Endodermal cell (in vitro differentiated cells): Measurements from ENCODE around the gene USP37. TPM values are rescaled to one million over a fixed set of nuclear protein-coding genes. Genes with fewer than 3 reads are reported as not detected.

Experiments
- DNase-seq: peaks from one replicate; pipeline ENCODE4 v3.0.0-alpha.2; 2017
- H3K27ac ChIP-seq: 2 replicates; pipeline ENCODE4 v1.5.1; 2013; ENCODE audit warnings: mild to moderate bottlenecking, low read depth, low read length, moderate library complexity
- H3K27me3 ChIP-seq: 2 replicates; pipeline ENCODE4 v1.6.1; 2013; ENCODE audit warnings: mild to moderate bottlenecking, low read length, moderate library complexity; ENCODE audit not compliant: insufficient read depth, control insufficient read depth, poor library complexity, severe bottlenecking
- H3K36me3 ChIP-seq: 2 replicates; pipeline ENCODE4 v1.7.0; 2013; ENCODE audit warnings: mild to moderate bottlenecking, low read length, moderate library complexity; ENCODE audit not compliant: control insufficient read depth, insufficient read depth
- H3K4me1 ChIP-seq: one replicate; pipeline ENCODE4 v1.7.0; 2013; ENCODE audit warnings: low read length; ENCODE audit not compliant: control insufficient read depth, insufficient read depth
- H3K4me3 ChIP-seq: 2 replicates; pipeline ENCODE4 v1.5.1; 2013; ENCODE audit warnings: mild to moderate bottlenecking, low read length, moderate library complexity
- H3K9ac ChIP-seq: 2 replicates; pipeline ENCODE4 v1.6.1; 2013; ENCODE audit warnings: mild to moderate bottlenecking, low read length, moderate library complexity; ENCODE audit not compliant: poor library complexity, severe bottlenecking; ENCODE audit errors: extremely low read depth
- H3K9me3 ChIP-seq: 2 replicates; pipeline ENCODE4 v1.6.1; 2013; ENCODE audit warnings: mild to moderate bottlenecking, low read length, moderate library complexity; ENCODE audit not compliant: control insufficient read depth
- H3K27ac Mint-ChIP-seq: 2 replicates; pipeline ENCODE4 v1.8.0; 2020; ENCODE audit warnings: mixed read lengths
- H3K27me3 Mint-ChIP-seq: 2 replicates; pipeline ENCODE4 v1.8.0; 2021; ENCODE audit warnings: mild to moderate bottlenecking, mixed read lengths; ENCODE audit not compliant: insufficient read depth
- H3K36me3 Mint-ChIP-seq: 2 replicates; pipeline ENCODE4 v1.8.0; 2020; ENCODE audit warnings: low read depth, mixed read lengths
- H3K4me1 Mint-ChIP-seq: 2 replicates; pipeline ENCODE4 v1.8.0; 2020; ENCODE audit warnings: mixed read lengths
- H3K4me3 Mint-ChIP-seq: 2 replicates; pipeline ENCODE4 v1.8.0; 2020; ENCODE audit warnings: mild to moderate bottlenecking, moderate library complexity, mixed read lengths
- H3K9me3 Mint-ChIP-seq: 2 replicates; pipeline ENCODE4 v1.8.0; 2020; ENCODE audit warnings: mild to moderate bottlenecking, mixed read lengths
- CTCF ChIP-seq: fragments of 200-600 bp; sonication (generic); conservative IDR thresholded peaks from 2 replicates; pipeline ENCODE4 v1.5.0; 2021; ENCODE audit warnings: antibody characterized with exemption, mild to moderate bottlenecking
- WGBS, 2 experiments: methylation state at CpG; one replicate each; pipeline versions ENCODE4 v1.1.5 to v1.1.7; 2013; ENCODE audit warnings: missing lambda C conversion rate in 2 of 2, mixed read lengths in 1 of 2; ENCODE audit not compliant: insufficient coverage in 1 of 2, insufficient read length in 1 of 2; 5-methylcytosine and 5-hydroxymethylcytosine counted together
- total RNA-seq, 2 donors: library from RNA; stranded (reverse); fragmentation: NEBNext Ultra II Directional in 1 of 2; extraction: Animal tissue kit (Norgen Biotek cat#: 25700) in 1 of 2; gene quantifications; 2 replicates in 1 of 2; 3 replicates in 1 of 2; pipeline ENCODE4 v1.2.1, GENCODE V29; 2021

The USP37 gene
- total RNA-seq, 2 donors from 2014 or later: 23.2 to 24.0 TPM

- Histone ChIP-seq H3K36me3 (no peaks in the 10 kb centered on the region), H3K4me3 (peak within 1 kb of the TSS; percentile 61), H3K27ac (no peak within 1 kb of the TSS), H3K4me1 (peaks cover 7% of the 10 kb centered on the region), H3K9ac (no peak within 1 kb of the TSS), H3K9me3 (no peaks in the 10 kb centered on the region), H3K27me3 (no peaks in the 10 kb centered on the region)
- peaks cover 11% of the 10 kb centered on the region for H3K4me1 Mint-ChIP-seq
- H3K9me3 Mint-ChIP-seq: no peaks in the 10 kb centered on the region
- no peak for TF ChIP-seq CTCF
- H3K27me3 Mint-ChIP-seq: peaks cover 1% of the 10 kb centered on the region
- peak; percentile 74 for DNase-seq
- peak within 1 kb of the TSS; percentile 70 for H3K27ac Mint-ChIP-seq
- peak within 1 kb of the TSS; percentile 50 for H3K4me3 Mint-ChIP-seq
- WGBS, 2 experiments: 73% methylated on average over 5 to 9 of the region's 9 CpGs
- no peaks in the 10 kb centered on the region for H3K36me3 Mint-ChIP-seq
Observed at GRCh38 chr2:218418717-218419458, 149.3 kb downstream of the USP37 start, which contains the start of gene VIL1. Gene VIL1 (plus strand): TSS chr2:218419123. CDS start chr2:218423779, 4,656 bp downstream.

GRCh38 chr2:218418321-218418716, 149.8 kb downstream of the USP37 start:
- Histone ChIP-seq H3K9ac (no peak overlapping the region), H3K27ac (no peak overlapping the region), H3K4me1 (peaks cover 7% of the 10 kb centered on the region), H3K4me3 (no peak overlapping the region), H3K9me3 (no peaks in the 10 kb centered on the region), H3K36me3 (no peaks in the 10 kb centered on the region), H3K27me3 (no peaks in the 10 kb centered on the region)
- Mint-ChIP-seq H3K27me3 (peaks cover 1% of the 10 kb centered on the region), H3K36me3 (no peaks in the 10 kb centered on the region), H3K4me1 (peaks cover 11% of the 10 kb centered on the region), H3K27ac (no peak overlapping the region), H3K4me3 (no peak overlapping the region), H3K9me3 (no peaks in the 10 kb centered on the region)
- WGBS, 2 experiments: 91 to 96% methylated on average over 5 of the region's 5 CpGs
- TF ChIP-seq CTCF: no peak
- DNase-seq: no peak

GRCh38 chr2:218407717-218408116, 160.4 kb downstream of the USP37 start:
- H3K4me3 Mint-ChIP-seq: no peak overlapping the region
- peaks cover 20% of the 10 kb centered on the region for H3K36me3 ChIP-seq

More at GRCh38 chr2:218407717-218408116, 160.4 kb downstream of the USP37 start:
- Mint-ChIP-seq H3K4me1 (peaks cover 15% of the 10 kb centered on the region), H3K36me3 (peaks cover 16% of the 10 kb centered on the region), H3K27me3 (peaks cover 3% of the 10 kb centered on the region), H3K27ac (no peak overlapping the region), H3K9me3 (no peaks in the 10 kb centered on the region)
- Histone ChIP-seq H3K9ac (no peak overlapping the region), H3K27me3 (no peaks in the 10 kb centered on the region), H3K27ac (no peak overlapping the region), H3K9me3 (no peaks in the 10 kb centered on the region), H3K4me1 (peaks cover 11% of the 10 kb centered on the region), H3K4me3 (no peak overlapping the region)
- WGBS, 2 experiments: 94 to 100% methylated on average over 7 to 8 of the region's 8 CpGs
- no peak for TF ChIP-seq CTCF
- DNase-seq: no peak
